ENCODE data around the gene NFATC1.

The NFATC1 gene

GRCh38 chr18:79425569-79425886 is 29.8 kb downstream of the NFATC1 start:
- Histone ChIP-seq H3K36me3 (ENCODE audit: insufficient read depth, low read length) (no peaks in the 10 kb centered on the region), H3K4me1 (ENCODE audit: control insufficient read depth, insufficient read depth, low read length, unreplicated experiment) (no peaks in the 10 kb centered on the region), H2AFZ (ENCODE audit: low read length, unreplicated experiment) (no peak overlapping the region), H3K4me3 (ENCODE audit: low read depth, low read length) (no peak overlapping the region), H3K79me2 (ENCODE audit: control insufficient read depth, insufficient read depth, low read length, unreplicated experiment) (no peaks in the 10 kb centered on the region), H3K27me3 (ENCODE audit: insufficient read depth, low read length) (no peaks in the 10 kb centered on the region), H3K27ac (ENCODE audit: low read depth, low read length) (no peak overlapping the region)

GRCh38 chr18:79426376-79427300 is 30.9 kb downstream of the NFATC1 start:
- H3K27me3 ChIP-seq (ENCODE audit: insufficient read depth, low read length), result no peaks in the 10 kb centered on the region
- no peaks in the 10 kb centered on the region for H3K79me2 ChIP-seq (ENCODE audit: control insufficient read depth, insufficient read depth, low read length, unreplicated experiment)
- H3K4me1 ChIP-seq (ENCODE audit: control insufficient read depth, insufficient read depth, low read length, unreplicated experiment), result no peaks in the 10 kb centered on the region
- no peak overlapping the region for H3K4me3 ChIP-seq (ENCODE audit: low read depth, low read length)
- no peak overlapping the region for H2AFZ ChIP-seq (ENCODE audit: low read length, unreplicated experiment)
- no peaks in the 10 kb centered on the region for H3K36me3 ChIP-seq (ENCODE audit: insufficient read depth, low read length)
- no peak overlapping the region for H3K27ac ChIP-seq (ENCODE audit: low read depth, low read length)

GRCh38 chr18:79427368-79428225 is 31.9 kb downstream of the NFATC1 start:
- H3K27ac ChIP-seq (ENCODE audit: low read depth, low read length), result no peak overlapping the region
- H2AFZ ChIP-seq (ENCODE audit: low read length, unreplicated experiment), result no peak overlapping the region
- H3K27me3 ChIP-seq (ENCODE audit: insufficient read depth, low read length), result no peaks in the 10 kb centered on the region
- H3K36me3 ChIP-seq (ENCODE audit: insufficient read depth, low read length), result no peaks in the 10 kb centered on the region
- no peaks in the 10 kb centered on the region for H3K79me2 ChIP-seq (ENCODE audit: control insufficient read depth, insufficient read depth, low read length, unreplicated experiment)
- no peak overlapping the region for H3K4me3 ChIP-seq (ENCODE audit: low read depth, low read length)
- no peaks in the 10 kb centered on the region for H3K4me1 ChIP-seq (ENCODE audit: control insufficient read depth, insufficient read depth, low read length, unreplicated experiment)

GRCh38 chr18:79428287-79428686 is 32.6 kb downstream of the NFATC1 start:
- no peaks in the 10 kb centered on the region for H3K36me3 ChIP-seq (ENCODE audit: insufficient read depth, low read length)
- H2AFZ ChIP-seq (ENCODE audit: low read length, unreplicated experiment), result no peak overlapping the region
- H3K27me3 ChIP-seq (ENCODE audit: insufficient read depth, low read length), result no peaks in the 10 kb centered on the region
- H3K4me3 ChIP-seq (ENCODE audit: low read depth, low read length), result no peak overlapping the region
- H3K4me1 ChIP-seq (ENCODE audit: control insufficient read depth, insufficient read depth, low read length, unreplicated experiment), result no peaks in the 10 kb centered on the region
- H3K27ac ChIP-seq (ENCODE audit: low read depth, low read length), result no peak overlapping the region
- no peaks in the 10 kb centered on the region for H3K79me2 ChIP-seq (ENCODE audit: control insufficient read depth, insufficient read depth, low read length, unreplicated experiment)

GRCh38 chr18:79429381-79429780 is 33.7 kb downstream of the NFATC1 start:
- Histone ChIP-seq H3K4me1 (ENCODE audit: control insufficient read depth, insufficient read depth, low read length, unreplicated experiment) (no peaks in the 10 kb centered on the region), H2AFZ (ENCODE audit: low read length, unreplicated experiment) (no peak overlapping the region), H3K36me3 (ENCODE audit: insufficient read depth, low read length) (no peaks in the 10 kb centered on the region), H3K79me2 (ENCODE audit: control insufficient read depth, insufficient read depth, low read length, unreplicated experiment) (no peaks in the 10 kb centered on the region), H3K4me3 (ENCODE audit: low read depth, low read length) (no peak overlapping the region), H3K27ac (ENCODE audit: low read depth, low read length) (no peak overlapping the region), H3K27me3 (ENCODE audit: insufficient read depth, low read length) (no peaks in the 10 kb centered on the region)

GRCh38 chr18:79429785-79430281 is 34.1 kb downstream of the NFATC1 start:
- Histone ChIP-seq H3K27me3 (ENCODE audit: insufficient read depth, low read length) (no peaks in the 10 kb centered on the region), H3K36me3 (ENCODE audit: insufficient read depth, low read length) (no peaks in the 10 kb centered on the region), H2AFZ (ENCODE audit: low read length, unreplicated experiment) (no peak overlapping the region), H3K4me1 (ENCODE audit: control insufficient read depth, insufficient read depth, low read length, unreplicated experiment) (no peaks in the 10 kb centered on the region), H3K27ac (ENCODE audit: low read depth, low read length) (no peak overlapping the region), H3K79me2 (ENCODE audit: control insufficient read depth, insufficient read depth, low read length, unreplicated experiment) (no peaks in the 10 kb centered on the region), H3K4me3 (ENCODE audit: low read depth, low read length) (no peak overlapping the region)

- Histone ChIP-seq H3K27ac (ENCODE audit: low read depth, low read length) (no peak overlapping the region), H3K36me3 (ENCODE audit: insufficient read depth, low read length) (no peaks in the 10 kb centered on the region), H2AFZ (ENCODE audit: low read length, unreplicated experiment) (no peak overlapping the region), H3K79me2 (ENCODE audit: control insufficient read depth, insufficient read depth, low read length, unreplicated experiment) (no peaks in the 10 kb centered on the region), H3K4me3 (ENCODE audit: low read depth, low read length) (no peak overlapping the region), H3K4me1 (ENCODE audit: control insufficient read depth, insufficient read depth, low read length, unreplicated experiment) (no peaks in the 10 kb centered on the region), H3K27me3 (ENCODE audit: insufficient read depth, low read length) (no peaks in the 10 kb centered on the region)
Observed at GRCh38 chr18:79432376-79433120, 36.8 kb downstream of the NFATC1 start.

- H3K79me2 ChIP-seq (ENCODE audit: control insufficient read depth, insufficient read depth, low read length, unreplicated experiment), result no peaks in the 10 kb centered on the region
Observed at GRCh38 chr18:79433431-79433830, 37.7 kb downstream of the NFATC1 start.

GRCh38 chr18:79434607-79435401 is 39.1 kb downstream of the NFATC1 start:
- Histone ChIP-seq H3K4me1 (ENCODE audit: control insufficient read depth, insufficient read depth, low read length, unreplicated experiment) (no peaks in the 10 kb centered on the region), H3K27ac (ENCODE audit: low read depth, low read length) (no peak overlapping the region), H3K4me3 (ENCODE audit: low read depth, low read length) (no peak overlapping the region), H3K79me2 (ENCODE audit: control insufficient read depth, insufficient read depth, low read length, unreplicated experiment) (no peaks in the 10 kb centered on the region), H2AFZ (ENCODE audit: low read length, unreplicated experiment) (no peak overlapping the region), H3K27me3 (ENCODE audit: insufficient read depth, low read length) (no peaks in the 10 kb centered on the region), H3K36me3 (ENCODE audit: insufficient read depth, low read length) (no peaks in the 10 kb centered on the region)

More at GRCh38 chr18:79433431-79433830, 37.7 kb downstream of the NFATC1 start:
- no peaks in the 10 kb centered on the region for H3K36me3 ChIP-seq (ENCODE audit: insufficient read depth, low read length)
- H3K27ac ChIP-seq (ENCODE audit: low read depth, low read length), result no peak overlapping the region
- H3K4me3 ChIP-seq (ENCODE audit: low read depth, low read length), result no peak overlapping the region
- H3K27me3 ChIP-seq (ENCODE audit: insufficient read depth, low read length), result no peaks in the 10 kb centered on the region
- no peak overlapping the region for H2AFZ ChIP-seq (ENCODE audit: low read length, unreplicated experiment)
- no peaks in the 10 kb centered on the region for H3K4me1 ChIP-seq (ENCODE audit: control insufficient read depth, insufficient read depth, low read length, unreplicated experiment)

Data from ACC112 (cell line).